NCI-H446 (cell line): ENCODE results near the gene TCEA3.
A peak's percentile ranks its signal among the peaks of the same experiment; 100 is the strongest.

Source experiments
- DNase-seq, 2 experiments: peaks; one replicate each; lab custom pipeline; 2025; lab: John Stamatoyannopoulos, UW

TCEA3 gene

GRCh38 chr1:23446661-23447310 is 22.2 kb upstream of the TCEA3 start:
- peak; percentile 87 to 90 for DNase-seq

GRCh38 chr1:23444596-23445390 is 20.2 kb upstream of the TCEA3 start:
- DNase-seq = no peak

GRCh38 chr1:23444104-23444533 is 19.6 kb upstream of the TCEA3 start:
- no peak for DNase-seq

DNA sequence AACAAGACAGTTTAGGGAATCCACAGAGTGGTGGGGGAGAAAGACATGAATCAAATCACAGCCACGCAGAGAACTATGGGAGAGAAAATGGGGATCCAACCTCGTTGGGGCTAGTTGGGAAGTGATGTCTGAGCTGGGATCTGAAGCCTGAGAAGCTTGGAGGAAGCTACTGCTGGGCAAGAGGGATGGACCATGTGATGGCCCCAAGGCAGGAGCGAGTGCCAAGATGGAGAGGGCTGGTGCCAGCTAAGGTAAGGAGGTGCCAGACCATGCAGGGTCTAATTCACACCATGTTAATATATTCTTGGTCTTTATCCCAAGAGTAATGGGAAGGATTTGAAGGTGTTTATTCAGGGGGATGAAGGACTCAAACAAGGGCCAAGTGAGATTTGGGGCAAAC is 18.2 kb upstream of the TCEA3 start:
- DNase-seq = peak in 1 of 2 experiments; percentile 44

GRCh38 chr1:23441446-23442148 is 17.0 kb upstream of the TCEA3 start:
- no peak for DNase-seq

- DNase-seq = no peak
Measured at GRCh38 chr1:23438545-23438944, 14.0 kb upstream of the TCEA3 start.

- no peak for DNase-seq
Measured at GRCh38 chr1:23437355-23437664, 12.8 kb upstream of the TCEA3 start.

DNA sequence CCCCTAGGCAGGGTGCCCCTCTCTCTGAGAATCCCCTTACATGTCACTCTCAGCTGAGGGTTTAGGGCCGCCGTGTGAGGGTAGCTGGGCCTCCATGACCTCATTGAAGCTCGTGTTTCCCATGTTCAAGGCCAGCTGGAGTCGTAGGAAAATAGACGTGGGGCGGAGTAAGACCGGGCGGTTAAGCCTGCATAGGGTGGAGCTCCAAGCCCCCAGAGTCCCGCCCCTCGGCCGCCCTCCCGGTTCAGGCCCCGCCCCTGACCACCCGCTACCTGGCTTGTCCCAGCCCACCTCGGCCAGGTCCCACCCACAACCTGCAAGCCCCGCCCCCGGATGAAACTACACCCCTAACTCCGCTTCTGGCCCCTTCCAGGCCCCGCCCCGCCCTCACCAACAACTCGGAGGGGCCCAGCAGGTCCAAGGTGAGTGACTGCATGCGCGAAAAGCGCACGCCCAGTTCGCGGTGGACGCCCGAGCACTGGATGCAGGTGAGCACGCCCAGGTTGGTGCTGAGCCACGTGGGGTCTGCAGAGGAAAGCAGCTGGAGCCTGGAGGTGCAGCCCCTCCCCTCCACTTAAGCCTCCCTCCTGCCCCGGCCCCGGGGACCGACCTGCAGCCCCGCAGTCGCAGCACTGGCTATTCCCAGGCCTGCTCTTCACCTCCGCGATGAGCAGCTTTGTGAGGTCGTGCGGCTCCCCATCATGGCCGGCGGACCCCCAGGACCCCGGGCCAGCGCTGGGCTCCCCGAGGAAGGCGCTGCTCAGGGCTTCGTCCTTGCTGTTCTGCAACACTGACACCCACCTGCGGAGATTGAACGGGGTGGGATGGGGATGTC is 12.2 kb upstream of the TCEA3 start:
- DNase-seq = no peak

DNA sequence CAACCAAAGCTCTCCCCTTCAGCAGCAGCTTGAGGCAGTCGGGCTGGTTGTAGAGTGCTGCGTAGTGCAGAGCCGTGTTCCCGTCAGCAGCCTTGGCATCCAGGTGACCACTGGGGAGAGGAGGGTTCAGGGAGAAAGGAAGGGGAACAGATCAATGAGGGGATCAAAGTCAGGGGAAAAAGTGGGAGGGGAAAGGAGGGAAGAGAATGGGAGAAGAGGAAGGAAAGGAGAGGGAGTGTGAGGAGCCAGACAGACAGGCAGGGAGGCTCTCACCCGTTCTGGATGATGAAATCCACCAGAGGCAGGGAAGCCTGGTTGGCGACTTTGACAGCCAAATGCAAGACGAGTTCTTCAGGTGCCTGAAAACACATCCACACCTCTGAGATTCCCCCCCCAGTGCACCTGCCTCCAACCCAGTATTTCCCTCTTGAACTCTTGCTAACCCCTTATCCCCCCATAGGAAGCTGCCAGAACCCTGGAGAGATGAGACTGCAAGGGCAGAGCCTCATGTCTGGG is 9.8 kb upstream of the TCEA3 start:
- no peak for DNase-seq

DNA sequence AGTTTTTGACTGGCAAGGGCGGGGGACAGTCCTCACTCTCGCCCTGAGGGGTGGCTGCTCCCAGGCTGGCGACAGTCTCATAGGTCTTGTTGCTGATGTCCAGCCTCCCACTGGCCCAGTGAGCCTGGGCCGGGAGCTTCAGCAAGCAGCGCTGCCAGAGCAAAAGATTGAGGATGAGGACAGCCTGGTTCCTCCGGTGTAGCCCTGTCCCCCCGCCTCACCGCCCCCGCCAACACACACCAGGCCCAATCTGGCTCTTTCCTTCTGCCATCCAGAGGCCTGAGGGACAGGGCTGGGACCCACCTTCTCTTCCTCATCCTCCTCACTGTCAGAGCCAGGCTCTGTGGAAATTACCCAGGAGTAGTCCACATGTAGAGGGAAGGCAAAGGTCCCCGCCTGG is 8.6 kb upstream of the TCEA3 start:
- DNase-seq = no peak

GRCh38 chr1:23431431-23431830 is 6.9 kb upstream of the TCEA3 start:
- no peak for DNase-seq

DNA sequence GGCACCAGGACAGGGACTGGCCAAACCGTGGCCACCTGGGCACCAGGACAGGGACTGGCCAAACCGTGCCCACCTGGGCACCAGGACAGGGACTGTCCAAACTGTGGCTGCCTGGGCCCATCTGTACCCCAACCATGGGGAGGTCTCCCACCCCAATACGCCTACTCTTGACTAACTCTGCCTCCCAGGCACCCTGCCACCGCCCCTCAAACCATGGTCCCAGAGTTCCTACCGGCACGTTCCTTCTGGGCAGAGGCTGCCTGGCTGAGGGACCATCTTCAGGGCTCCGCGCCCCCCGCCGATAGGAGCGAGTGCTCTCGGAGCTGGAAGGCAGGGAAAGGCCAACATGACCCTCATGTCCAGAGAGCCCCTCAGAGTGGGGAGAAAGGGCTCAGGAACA is 6.3 kb upstream of the TCEA3 start:
- no peak for DNase-seq

DNA sequence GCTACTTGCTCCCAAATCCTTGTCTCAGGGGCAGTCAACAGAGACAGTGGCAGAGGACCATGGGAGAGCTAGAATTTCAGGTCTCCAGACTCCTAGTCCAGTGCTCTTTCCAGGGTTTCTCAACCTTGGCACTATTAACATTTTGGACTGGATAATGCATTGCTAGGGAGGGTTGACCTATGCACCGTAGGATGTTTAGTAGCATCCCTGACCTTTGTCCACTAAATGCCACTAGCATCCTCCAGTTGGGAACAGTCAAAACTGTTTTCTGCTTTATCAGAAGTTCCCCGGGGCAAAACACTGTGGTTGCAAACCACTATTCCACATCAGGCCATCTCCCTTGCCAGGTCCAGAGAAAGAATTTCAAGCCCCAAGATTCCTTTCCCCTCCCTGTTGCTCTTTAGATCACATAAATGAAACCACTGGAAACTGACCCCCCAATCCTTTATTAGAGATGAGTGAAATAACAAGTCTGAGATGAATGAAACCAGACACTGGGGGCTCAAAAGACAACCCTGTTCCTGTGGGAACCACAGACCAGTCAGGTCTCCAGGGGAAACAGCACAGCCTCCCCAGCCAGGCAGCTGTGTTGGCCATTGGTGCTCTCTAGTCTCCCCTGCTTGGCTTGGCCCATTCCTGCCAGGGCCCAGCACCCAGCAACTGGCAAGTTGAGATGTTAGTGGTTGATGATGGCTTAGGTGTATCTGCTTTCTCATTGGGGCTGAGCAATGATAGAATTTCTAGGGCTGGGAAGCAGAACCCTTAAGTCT is 3.8 kb upstream of the TCEA3 start:
- no peak for DNase-seq

DNA sequence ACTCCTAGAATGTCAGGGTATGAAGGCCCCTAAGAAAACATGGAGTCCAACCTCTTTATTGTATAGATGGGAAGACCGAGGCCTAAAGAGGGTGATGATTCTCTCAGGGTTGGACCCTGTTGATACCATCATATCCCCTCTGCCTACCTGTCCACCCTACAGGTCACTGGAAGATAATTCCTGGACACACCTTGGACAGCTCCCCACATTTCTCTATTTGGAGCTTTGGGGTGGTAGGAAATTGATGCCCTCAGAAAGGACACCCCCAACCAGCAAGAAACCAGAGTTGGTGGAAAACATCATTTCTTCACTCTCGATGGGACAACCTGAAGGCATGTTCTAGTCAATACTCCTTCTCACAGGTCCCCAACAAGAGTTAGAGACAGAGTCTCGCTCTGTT is 3.0 kb upstream of the TCEA3 start:
- no peak for DNase-seq

DNA sequence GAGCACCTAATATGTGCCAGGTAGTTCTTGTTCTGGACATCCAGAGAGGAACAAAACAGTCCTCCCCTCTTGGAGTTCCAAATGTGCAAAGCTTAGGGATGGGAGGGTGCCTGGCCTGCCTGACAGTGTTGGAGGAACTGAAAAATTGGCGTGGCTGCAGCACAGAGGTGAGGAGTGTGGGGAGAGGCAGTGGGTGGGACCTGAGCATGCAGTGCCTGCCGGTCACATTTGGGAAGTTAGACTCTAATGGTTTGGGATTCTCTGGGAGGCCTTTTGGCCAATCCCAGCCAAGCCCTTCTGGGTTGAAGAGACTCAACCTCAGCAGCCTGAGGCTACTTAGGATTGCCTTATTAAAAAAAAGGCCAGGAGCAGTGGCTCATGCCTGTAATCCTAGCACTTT is 2.3 kb upstream of the TCEA3 start:
- no peak for DNase-seq

DNA sequence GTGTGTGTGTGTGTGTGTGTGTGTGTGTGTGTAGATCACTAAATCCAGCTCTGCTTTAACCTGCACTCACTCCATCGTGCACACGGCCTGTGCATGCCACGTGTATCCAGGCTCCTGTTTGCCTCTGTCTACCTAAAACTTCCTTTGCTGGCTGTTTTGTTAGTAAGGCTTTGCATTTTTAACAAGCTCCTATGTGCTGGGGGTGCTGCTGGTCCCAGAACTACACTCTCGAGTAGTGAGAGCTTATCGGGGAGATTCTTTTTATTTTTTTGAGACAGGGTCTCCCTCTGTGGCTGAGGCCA is 596 bp upstream of the TCEA3 start:
- DNase-seq = no peak

- DNase-seq = no peak
Measured at GRCh38 chr1:23423415-23424292, 894 bp downstream of the TCEA3 start.

- no peak for DNase-seq
Measured at GRCh38 chr1:23422941-23423340, 1.6 kb downstream of the TCEA3 start.

DNA sequence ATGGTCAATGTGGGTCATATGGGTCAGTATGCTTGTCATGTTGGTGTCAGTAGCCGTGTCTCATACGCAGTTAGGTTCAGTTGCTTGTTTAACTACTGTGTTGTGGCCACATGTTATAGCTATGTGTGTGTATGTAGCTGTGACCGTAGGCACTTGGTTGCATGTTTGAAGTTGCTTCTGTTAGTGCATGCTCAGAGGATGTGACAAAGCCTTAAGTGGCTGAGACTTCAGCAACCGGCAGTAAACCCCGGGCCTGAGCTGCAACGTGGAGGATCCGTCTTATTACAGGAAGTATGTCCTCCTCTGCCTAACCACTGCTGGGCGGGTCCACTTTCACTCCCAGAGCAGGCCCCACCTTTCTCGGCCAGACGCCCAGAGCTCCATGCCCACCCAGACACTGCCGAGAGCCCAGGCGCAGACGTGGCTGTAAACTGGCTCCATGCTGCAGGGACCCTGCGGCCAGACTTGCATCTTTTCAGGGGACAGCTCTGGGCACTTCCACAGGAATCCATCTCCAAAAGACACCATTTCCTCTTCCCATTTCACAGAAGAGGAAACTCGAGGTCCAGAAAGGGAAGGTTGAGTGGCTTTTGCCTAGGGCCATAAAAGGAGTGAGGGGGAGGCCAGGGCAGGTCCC is 2.2 kb downstream of the TCEA3 start:
- DNase-seq = no peak

- no peak for DNase-seq
Measured at GRCh38 chr1:23421753-23422240, 2.8 kb downstream of the TCEA3 start.
